Ishikawa (cell line): ENCODE measurements around the gene SLC8A1.

Experiments
- CEBPB ChIP-seq: IDR thresholded peaks from 2 replicates; pipeline ENCODE4 v1.6.1; 2012
- RAD21 ChIP-seq: IDR thresholded peaks from 2 replicates; pipeline ENCODE4 v1.6.1; 2012; ENCODE audit warnings: low read depth
- TAF1 ChIP-seq: IDR thresholded peaks from 2 replicates; pipeline ENCODE4 v1.6.1; 2012; ENCODE audit warnings: low read depth, mild to moderate bottlenecking
- TEAD4 ChIP-seq: IDR thresholded peaks from 2 replicates; pipeline ENCODE4 v1.6.1; 2012
- YY1 ChIP-seq: IDR thresholded peaks from 2 replicates; pipeline ENCODE4 v1.6.1; 2012; ENCODE audit warnings: low read depth
- ZBTB7A ChIP-seq: IDR thresholded peaks from 2 replicates; pipeline ENCODE4 v1.6.1; 2012; ENCODE audit warnings: low read depth
- TF ChIP-seq, protein P1 (sequence below): IDR thresholded peaks from 2 replicates; pipeline ENCODE4 v1.6.1; 2012

- no peak for TF ChIP-seq ZBTB7A
- no peak for TF ChIP-seq CEBPB
- TF ChIP-seq, protein P1, sequence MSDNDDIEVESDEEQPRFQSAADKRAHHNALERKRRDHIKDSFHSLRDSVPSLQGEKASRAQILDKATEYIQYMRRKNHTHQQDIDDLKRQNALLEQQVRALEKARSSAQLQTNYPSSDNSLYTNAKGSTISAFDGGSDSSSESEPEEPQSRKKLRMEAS, result no peak
- TF ChIP-seq YY1, result no peak
- no peak for TF ChIP-seq TAF1
- no peak for TF ChIP-seq TEAD4
- TF ChIP-seq RAD21, result no peak
Measured at GRCh38 chr2:40310303-40310702, 141.6 kb downstream of the SLC8A1 start.
